HG02981 (cell line): ENCODE measurements around the gene SLC4A5.
"Not testable (repeated sequence)": the region's sequence is repeated elsewhere in the genome, so short reads cannot be mapped to it uniquely, and the experiment has no call there.

ENCODE experiments used
- ATAC-seq: cut with Tn5 transposase; IDR thresholded peaks from one replicate; pipeline ENCODE4 v1.9.1; 2021; ENCODE audit warnings: mild to moderate bottlenecking, moderate library complexity; ENCODE audit not compliant: unreplicated experiment

Gene SLC4A5

GRCh38 chr2:74242354-74243071, 100.7 kb downstream of the SLC4A5 start:
- ATAC-seq: no peak

- no peak for ATAC-seq
These were observed 103.9 kb downstream of the SLC4A5 start for GRCh38 chr2:74239346-74239745.

- no peak for ATAC-seq
These were observed 104.3 kb downstream of the SLC4A5 start for GRCh38 chr2:74238879-74239278.

DNA sequence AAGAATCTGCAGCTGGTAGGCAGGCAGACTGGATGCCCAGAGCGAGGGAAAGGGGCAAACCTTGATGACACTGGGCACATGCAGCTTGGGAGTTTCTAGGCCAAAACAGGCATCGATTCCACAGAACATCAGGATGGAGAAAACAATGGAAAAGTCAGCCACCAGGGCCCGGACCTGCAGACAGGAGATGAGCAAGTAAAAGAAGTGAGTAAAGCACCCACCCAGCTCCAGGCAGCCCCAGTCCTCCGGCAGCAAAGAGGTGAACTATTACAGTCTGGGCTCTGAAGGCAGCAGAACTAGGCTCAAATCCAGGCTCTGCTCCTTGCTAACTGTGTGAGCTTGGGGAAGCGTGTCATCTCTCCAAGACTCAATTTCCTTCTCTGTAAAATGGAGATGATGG, 108.2 kb downstream of the SLC4A5 start:
- no peak for ATAC-seq

- no peak for ATAC-seq
These were observed 109.6 kb downstream of the SLC4A5 start for GRCh38 chr2:74233648-74234047.

DNA sequence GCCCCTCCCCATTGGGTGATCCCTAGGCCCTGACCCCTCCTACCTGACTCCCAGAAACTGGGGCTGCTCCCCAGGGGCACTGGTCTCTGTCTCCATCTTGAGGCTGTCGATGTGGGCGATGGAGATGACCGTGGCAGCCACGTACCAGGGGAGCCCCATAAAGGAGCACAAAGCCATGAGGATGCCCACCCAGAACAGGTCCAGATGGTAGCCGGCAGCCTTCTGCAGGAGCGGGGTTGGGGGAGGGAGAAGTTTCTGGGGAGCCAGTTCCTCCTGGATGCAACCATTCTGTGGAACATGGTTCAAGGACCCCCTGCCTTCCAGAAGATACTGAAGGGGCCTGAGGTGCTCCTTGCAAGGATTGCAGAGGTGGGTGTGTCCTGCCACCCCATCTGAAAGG, 110.8 kb downstream of the SLC4A5 start:
- ATAC-seq: no peak

- not testable (repeated sequence) for ATAC-seq
These were observed 113.4 kb downstream of the SLC4A5 start for GRCh38 chr2:74229865-74230264.

- no peak for ATAC-seq
These were observed 114.4 kb downstream of the SLC4A5 start for GRCh38 chr2:74228772-74229171.

- ATAC-seq: no peak
These were observed 115.6 kb downstream of the SLC4A5 start for GRCh38 chr2:74227646-74228045.

DNA sequence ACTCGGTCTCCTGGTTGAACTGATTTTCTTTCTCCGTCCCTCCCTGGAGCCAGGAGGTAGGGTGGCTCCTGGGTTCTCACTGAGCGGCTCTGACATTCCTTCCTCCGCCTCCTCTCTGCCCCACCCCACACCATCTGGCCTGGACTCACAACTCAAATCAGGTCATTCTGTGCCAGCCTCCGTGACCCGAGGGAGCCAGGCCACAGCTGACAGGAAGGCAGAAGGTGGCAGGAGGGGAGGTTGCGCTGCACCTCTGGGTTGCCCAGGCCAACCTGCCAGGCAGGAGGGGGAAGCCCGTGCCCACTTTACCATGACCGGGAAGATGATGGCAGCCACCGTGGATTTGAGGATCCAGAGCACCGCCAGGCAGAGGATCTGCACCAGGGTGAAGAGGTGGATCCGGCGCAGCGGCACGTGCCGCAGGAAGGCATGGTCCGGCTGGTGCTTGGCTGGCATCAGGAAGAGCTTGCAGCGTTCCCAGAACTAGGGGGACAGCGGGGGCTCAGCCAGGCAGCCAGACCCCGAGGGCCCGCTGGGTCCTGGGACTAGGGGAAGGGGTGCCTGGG, 116.5 kb downstream of the SLC4A5 start:
- no peak for ATAC-seq

GRCh38 chr2:74225698-74226459, 117.3 kb downstream of the SLC4A5 start:
- no peak for ATAC-seq

DNA sequence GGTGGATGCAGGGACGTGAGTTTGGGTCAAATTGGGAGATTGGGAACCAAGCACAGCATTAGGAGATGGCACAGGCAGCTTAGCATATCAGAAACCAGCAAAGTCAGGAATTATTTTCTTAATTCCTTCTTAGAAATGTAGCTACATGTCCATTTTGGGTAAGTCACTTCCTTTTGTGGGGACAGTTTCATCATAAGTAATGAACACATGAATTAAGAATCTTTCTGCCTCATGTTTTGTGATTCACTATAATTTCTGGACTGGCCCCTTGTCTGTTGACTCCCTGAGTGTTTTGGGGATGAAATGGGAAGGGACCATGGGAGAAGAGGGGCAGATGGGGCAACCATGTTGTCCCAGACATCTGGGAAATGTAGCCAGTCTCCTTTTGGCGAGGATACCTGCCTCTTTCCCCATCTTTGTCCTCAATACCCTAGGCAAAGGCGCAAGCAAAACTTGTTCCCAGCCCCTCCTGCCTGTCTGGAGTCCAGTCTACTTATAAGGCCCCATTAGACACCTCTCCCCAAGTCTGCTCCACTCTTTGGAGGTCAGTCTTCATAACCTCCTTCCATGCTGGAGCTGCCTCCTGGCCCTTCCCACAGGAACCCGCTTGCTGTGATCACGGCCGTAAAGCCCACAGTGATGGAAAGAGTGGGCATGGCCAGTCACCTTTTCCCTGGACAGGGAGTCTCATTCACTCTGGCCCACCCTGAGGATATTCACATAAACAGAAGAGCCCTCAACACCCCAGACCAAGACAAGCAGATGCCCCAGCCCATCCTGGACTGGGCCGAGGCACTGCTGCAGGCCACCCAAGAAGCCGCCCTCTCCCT, 119.1 kb downstream of the SLC4A5 start:
- ATAC-seq: no peak

DNA sequence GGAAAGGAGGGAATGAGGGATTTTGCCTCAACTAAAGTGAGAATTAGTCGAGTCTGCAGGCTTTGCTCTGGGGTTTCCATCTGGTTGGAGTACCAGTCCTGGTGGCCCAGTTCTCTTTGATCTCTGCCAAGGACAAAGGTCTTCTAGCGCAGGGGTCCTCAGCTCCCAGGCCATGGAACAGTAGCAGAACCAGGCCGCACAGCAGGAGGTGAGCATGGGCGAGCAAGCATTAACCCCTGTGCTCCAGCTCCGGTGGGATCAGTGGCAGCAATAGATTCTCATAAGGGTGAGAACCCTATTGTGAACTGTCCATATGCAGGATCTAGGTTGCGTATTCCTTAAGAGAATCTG, 120.9 kb downstream of the SLC4A5 start:
- no peak for ATAC-seq

GRCh38 chr2:74221604-74222299, 121.5 kb downstream of the SLC4A5 start:
- no peak for ATAC-seq

GRCh38 chr2:74221091-74221490, 122.1 kb downstream of the SLC4A5 start:
- ATAC-seq: no peak

DNA sequence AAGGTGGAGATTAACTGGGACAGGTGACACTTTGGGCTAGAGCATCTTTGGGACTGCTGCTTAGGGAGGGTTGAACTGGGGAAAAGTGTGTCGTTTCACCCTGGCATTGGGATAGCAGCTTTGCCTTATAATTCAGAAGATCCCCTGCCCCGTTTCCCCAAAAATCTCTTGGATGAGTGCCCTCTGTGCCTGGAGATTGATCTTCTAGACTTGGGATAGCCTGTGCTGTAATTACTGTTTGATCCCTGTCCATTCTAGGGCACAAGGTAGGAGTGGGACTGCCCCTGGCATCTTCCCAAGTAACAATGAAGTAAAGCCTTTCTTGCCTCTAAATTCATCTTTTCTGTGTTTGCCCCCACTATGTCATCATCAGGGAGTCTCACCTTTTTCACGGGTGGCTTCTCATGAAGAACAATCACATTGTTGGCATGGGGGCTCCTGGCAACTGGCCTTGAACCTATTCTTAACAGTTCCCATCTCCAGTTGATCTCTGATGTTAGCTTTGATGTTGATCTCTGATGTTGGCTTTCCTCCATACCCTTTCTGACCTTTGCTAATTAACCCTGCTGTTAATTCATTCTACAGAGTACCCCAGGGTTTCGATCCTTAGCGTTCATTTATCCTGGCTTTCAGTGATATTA, 123.2 kb downstream of the SLC4A5 start:
- ATAC-seq: no peak

GRCh38 chr2:74216642-74217041, 126.6 kb downstream of the SLC4A5 start:
- no peak for ATAC-seq

GRCh38 chr2:74215771-74216170, 127.4 kb downstream of the SLC4A5 start:
- not testable (repeated sequence) for ATAC-seq

GRCh38 chr2:74212702-74213410, 130.4 kb downstream of the SLC4A5 start:
- no peak for ATAC-seq
